PC-3 (cell line): ENCODE results near the gene PPP1R14C.

Experiments used
- EZH2 ChIP-seq: fragments of 300-600 bp; sonication (generic); IDR thresholded peaks from one replicate; pipeline ENCODE4 v1.6.1; 2017; ENCODE audit warnings: antibody characterized with exemption, mild to moderate bottlenecking, low read length; ENCODE audit not compliant: unreplicated experiment
- EZH2phosphoT487 ChIP-seq: fragments of 300-600 bp; sonication (generic); IDR thresholded peaks from 2 replicates; pipeline ENCODE4 v1.6.1; 2018; ENCODE audit warnings: mild to moderate bottlenecking, antibody characterized with exemption, low read length, borderline replicate concordance
- TF ChIP-seq, protein P1 (sequence below): fragments of 300-600 bp; sonication (generic); conservative IDR thresholded peaks from 2 replicates; pipeline ENCODE4 v1.5.1; 2017; ENCODE audit warnings: antibody characterized with exemption, low read depth, mild to moderate bottlenecking, low read length

- TF ChIP-seq, protein P1, sequence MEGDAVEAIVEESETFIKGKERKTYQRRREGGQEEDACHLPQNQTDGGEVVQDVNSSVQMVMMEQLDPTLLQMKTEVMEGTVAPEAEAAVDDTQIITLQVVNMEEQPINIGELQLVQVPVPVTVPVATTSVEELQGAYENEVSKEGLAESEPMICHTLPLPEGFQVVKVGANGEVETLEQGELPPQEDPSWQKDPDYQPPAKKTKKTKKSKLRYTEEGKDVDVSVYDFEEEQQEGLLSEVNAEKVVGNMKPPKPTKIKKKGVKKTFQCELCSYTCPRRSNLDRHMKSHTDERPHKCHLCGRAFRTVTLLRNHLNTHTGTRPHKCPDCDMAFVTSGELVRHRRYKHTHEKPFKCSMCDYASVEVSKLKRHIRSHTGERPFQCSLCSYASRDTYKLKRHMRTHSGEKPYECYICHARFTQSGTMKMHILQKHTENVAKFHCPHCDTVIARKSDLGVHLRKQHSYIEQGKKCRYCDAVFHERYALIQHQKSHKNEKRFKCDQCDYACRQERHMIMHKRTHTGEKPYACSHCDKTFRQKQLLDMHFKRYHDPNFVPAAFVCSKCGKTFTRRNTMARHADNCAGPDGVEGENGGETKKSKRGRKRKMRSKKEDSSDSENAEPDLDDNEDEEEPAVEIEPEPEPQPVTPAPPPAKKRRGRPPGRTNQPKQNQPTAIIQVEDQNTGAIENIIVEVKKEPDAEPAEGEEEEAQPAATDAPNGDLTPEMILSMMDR = no peak
- no peak for TF ChIP-seq EZH2
- TF ChIP-seq EZH2phosphoT487 = no peak
These were observed 58.4 kb downstream of the PPP1R14C start for GRCh38 chr6:150201285-150201684.
